DND-41 (cell line): ENCODE results near the gene STK36.

Source experiments
- CTCF ChIP-seq: IDR thresholded peaks from 2 replicates; pipeline ENCODE4 v1.5.1; 2012; ENCODE audit warnings: borderline replicate concordance, low read length, moderate library complexity, mild to moderate bottlenecking; ENCODE audit not compliant: poor library complexity, severe bottlenecking; ENCODE audit errors: extremely low read depth
- EZH2 ChIP-seq: IDR thresholded peaks from 3 replicates; pipeline ENCODE4 v1.6.1; 2012; ENCODE audit warnings: borderline replicate concordance, low read depth, mild to moderate bottlenecking, moderate library complexity, low read length, inconsistent platforms; ENCODE audit not compliant: severe bottlenecking

- TF ChIP-seq CTCF = no peak
- TF ChIP-seq EZH2 = no peak
These were observed 60.9 kb downstream of the STK36 start for GRCh38 chr2:218732761-218733158.
